GM12878 (cell line): Measurements from ENCODE around the gene SEMA7A. TPM values are rescaled to one million over a fixed set of nuclear protein-coding genes. Genes with fewer than 3 reads are reported as not detected.

Experiments
- ATAC-seq: fragments of 200-7000 bp; cut with Tn5 transposase; 3 replicates; pipeline ENCODE4 v1.9.1; 2020; ENCODE audit warnings: mild to moderate bottlenecking, moderate library complexity
- BruUV-seq: library from RNA; stranded (reverse); fragments of 400-500 nt; replicated peaks from 2 replicates; lab custom pipeline; 2021; lab: Mats Ljungman, UMichigan
- CTCF ChIA-PET: fragments of 300-600 bp; sonication (Branson Sonifier 250); formaldehyde crosslinking; extraction: SDS; loops from one replicate; lab custom pipeline; 2021; ENCODE audit warnings: inconsistent platforms; lab: Yijun Ruan, JAX
- POLR2A ChIA-PET: fragments of 350-600 bp; formaldehyde crosslinking; extraction: SDS; loops from one replicate; lab custom pipeline; 2021; ENCODE audit warnings: inconsistent platforms; lab: Charles Lee
- RAD21 ChIA-PET: fragments of 300-600 bp; sonication (Branson Sonifier 250); formaldehyde crosslinking; loops from one replicate; lab custom pipeline; 2023; ENCODE audit warnings: antibody characterized with exemption; ENCODE audit not compliant: unreplicated experiment; lab: Charles Lee
- SMC1A ChIA-PET: fragments of 300-600 bp; sonication (Branson Sonifier 250); formaldehyde crosslinking; loops from one replicate; lab custom pipeline; 2023; ENCODE audit not compliant: unreplicated experiment, uncharacterized antibody; lab: Charles Lee
- DNase-seq: peaks from one replicate; pipeline ENCODE4 v3.0.0-alpha.2; 2011; ENCODE audit warnings: low read depth, low spot score
- FAIRE-seq: peaks from 3 replicates; lab custom pipeline; 2011; peaks lifted over from hg19 to GRCh38; lab: Jason Lieb, UNC
- H2AFZ ChIP-seq: 2 replicates; pipeline ENCODE4 v1.6.0; 2011; ENCODE audit warnings: low read depth, low read length, control low read depth; ENCODE audit not compliant: control insufficient read depth
- H3K27ac ChIP-seq: 2 replicates; pipeline ENCODE4 v1.5.1; 2011; ENCODE audit warnings: control low read depth; ENCODE audit not compliant: control insufficient read depth, insufficient read depth
- H3K27me3 ChIP-seq, 2 experiments: replicated peaks in 1 of 2; 2 replicates each; pipeline versions ENCODE4 v1.6.0 to v1.6.1; 2011; ENCODE audit warnings: low read length in 1 of 2; ENCODE audit not compliant: control insufficient read depth in 2 of 2, insufficient read depth in 2 of 2
- H3K36me3 ChIP-seq, 2 experiments: 2 replicates each; pipeline ENCODE4 v1.5.1; 2011; ENCODE audit warnings: low read length in 1 of 2; ENCODE audit not compliant: control insufficient read depth in 2 of 2, insufficient read depth in 2 of 2
- H3K4me1 ChIP-seq: 2 replicates; pipeline ENCODE4 v1.6.1; 2011; ENCODE audit warnings: mild to moderate bottlenecking, low read length, moderate library complexity, mixed read lengths; ENCODE audit not compliant: control insufficient read depth, insufficient read depth
- H3K4me2 ChIP-seq: 2 replicates; pipeline ENCODE4 v1.6.0; 2011; ENCODE audit warnings: control low read depth; ENCODE audit not compliant: control insufficient read depth, insufficient read depth
- H3K4me3 ChIP-seq: fragments of 200-600 bp; sonication (generic); 2 replicates; pipeline ENCODE4 v1.5.1; 2016
- H3K79me2 ChIP-seq: 2 replicates; pipeline ENCODE4 v1.6.0; 2011; ENCODE audit warnings: low read length; ENCODE audit not compliant: control insufficient read depth, insufficient read depth
- H3K9ac ChIP-seq: 2 replicates; pipeline ENCODE4 v1.8.0; 2011; ENCODE audit warnings: low read length, control low read depth, mixed read lengths; ENCODE audit not compliant: control insufficient read depth, insufficient read depth
- H3K9me3 ChIP-seq: replicated peaks from 3 replicates; pipeline ENCODE4 v1.5.1; 2011; ENCODE audit warnings: mild to moderate bottlenecking, low read length; ENCODE audit not compliant: control insufficient read depth, insufficient read depth
- H4K20me1 ChIP-seq: 2 replicates; pipeline ENCODE4 v1.6.0; 2011; ENCODE audit not compliant: control insufficient read depth, insufficient read depth
- CHD1 ChIP-seq: IDR thresholded peaks from 2 replicates; pipeline ENCODE4 v1.6.1; 2012; ENCODE audit warnings: low read depth, low read length, improper control_type of control experiment
- IRF5 ChIP-seq: fragments of 450-650 bp; IDR thresholded peaks from 2 replicates; pipeline ENCODE4 v1.6.1; 2017; ENCODE audit warnings: borderline replicate concordance
- RAD21 ChIP-seq: IDR thresholded peaks from 2 replicates; pipeline ENCODE4 v1.6.1; 2011; ENCODE audit warnings: mild to moderate bottlenecking, low read depth, low read length, moderate library complexity; ENCODE audit not compliant: insufficient read depth
- SUPT20H ChIP-seq: IDR thresholded peaks from 2 replicates; pipeline ENCODE4 v1.6.1; 2011; ENCODE audit warnings: low read depth, mild to moderate bottlenecking, low read length, moderate library complexity, borderline replicate concordance; ENCODE audit not compliant: control insufficient read depth
- ZNF687 ChIP-seq: fragments of 450-650 bp; IDR thresholded peaks from 2 replicates; pipeline ENCODE4 v1.6.1; 2017; ENCODE audit warnings: mild to moderate bottlenecking, moderate library complexity
- WGBS: methylation state at CpG from one replicate; pipeline ENCODE4 v1.1.6; 2016; ENCODE audit warnings: low lambda C conversion rate; ENCODE audit not compliant: insufficient replicate concordance, insufficient coverage; ENCODE audit errors: missing lambda C conversion rate; 5-methylcytosine and 5-hydroxymethylcytosine counted together
- in situ Hi-C: fragments of 300-500 bp; cut with MboI; formaldehyde crosslinking; loops from 9 replicates; pipeline ENCODE4 v1.14.3; 2018; ENCODE audit warnings: mixed read lengths
- intact Hi-C: fragments of 100-400 bp; cut with micrococcal nuclease; formaldehyde crosslinking; loops from one replicate; pipeline ENCODE4 v1.14.2; 2022; ENCODE audit not compliant: unreplicated experiment
- polyA plus RNA-seq, 11 experiments: library from polyadenylated mRNA; depleted of rRNA in 4 of 11; unstranded in 6 of 11; stranded (reverse) in 5 of 11; fragments of >200 nt; fragmentation: Nextera tagmentation in 4 of 11; fragmentation: Illumina TruSeq in 1 of 11; extraction: Ambion mirVana in 4 of 11; extraction: Trizol in 1 of 11; gene quantifications; 1 replicate in 1 of 11; 2 replicates in 10 of 11; pipeline versions ENCODE4 v1.2.1 to v1.2.3, GENCODE V29; 2011 to 2016; ENCODE audit warnings: inconsistent platforms in 2 of 11, missing spikeins in 2 of 11, low read depth in 1 of 11
- total RNA-seq, 4 experiments: library from RNA; depleted of rRNA in 3 of 4; stranded (reverse); fragments of >200 nt in 3 of 4; fragmentation: Illumina TruSeq in 1 of 4; extraction: Trizol in 1 of 4; gene quantifications; 2 replicates each; pipeline versions ENCODE4 v1.2.1 to v1.2.3, GENCODE V29; 2013 to 2021

SEMA7A gene
- total and polyA plus RNA-seq, 10 of the 15 experiments (the other 5 are each of a cell fraction or from before 2014, with no cell fraction given): 0.08 to 112 (median 53.5) TPM

- FAIRE-seq (no peak), ATAC-seq (no peak)
- no peaks in the 10 kb centered on the region for H4K20me1 ChIP-seq
These were observed 16.0 kb upstream of the SEMA7A start for GRCh38 chr15:74449643-74450205.

More at GRCh38 chr15:74449643-74450205, 16.0 kb upstream of the SEMA7A start:
- H3K4me3 ChIP-seq: no peak overlapping the region
- peaks cover 44 to 64% of the 10 kb centered on the region in 2 experiments for H3K36me3 ChIP-seq
- no peak overlapping the region for H3K27ac ChIP-seq
- no peak for TF ChIP-seq IRF5
- no peak for TF ChIP-seq CHD1
- TF ChIP-seq SUPT20H: no peak
- TF ChIP-seq RAD21: no peak
- TF ChIP-seq ZNF687: no peak
- SMC1A ChIA-PET: interaction anchor here (0.6 to 25.4 kb wide), 4 partner anchors 11 to 69 kb away, joined by 3 to 544 read pairs (median 6); no protein-coding TSS in a partner anchor
- in situ Hi-C loops: no loop called here
- H3K79me2 ChIP-seq: peaks cover 8% of the 10 kb centered on the region; the same call in 1 of the 2 replicates
- POLR2A ChIA-PET: no interaction called here
- BruUV-seq: no TSS peak
- H3K9me3 ChIP-seq: no peaks in the 10 kb centered on the region
- H3K27me3 ChIP-seq: no peaks in the 10 kb centered on the region
- CTCF ChIA-PET: interaction anchor here (1.2 to 1.8 kb wide), 2 partner anchors 8 to 11 kb away, joined by 3 to 7 read pairs; partner anchors contain the start of gene UBL7
- peaks cover 16% of the 10 kb centered on the region for H3K4me1 ChIP-seq
- H3K4me2 ChIP-seq: no peak overlapping the region
- 88% methylated on average over 12 of the region's 12 CpGs for WGBS
- RAD21 ChIA-PET: no interaction called here
- DNase-seq: no peak
- intact Hi-C loops: no loop called here
- H2AFZ ChIP-seq: no peak overlapping the region
- H3K9ac ChIP-seq: no peak overlapping the region
